PC-9 (cell line): ENCODE data around the gene HK2. TPM values are rescaled to one million over a fixed set of nuclear protein-coding genes. Genes with fewer than 3 reads are reported as not detected.

ENCODE experiments used
- BruUV-seq: library from RNA; stranded (reverse); fragments of 400-500 nt; replicated peaks from 2 replicates; lab custom pipeline; 2021; lab: Mats Ljungman, UMichigan
- CTCF ChIA-PET: fragments of 300-600 bp; sonication (Branson Sonifier 250); formaldehyde crosslinking; loops from one replicate; lab custom pipeline; 2022; ENCODE audit warnings: antibody characterized with exemption; lab: Charles Lee
- POLR2A ChIA-PET: fragments of 300-600 bp; sonication (Branson Sonifier 250); formaldehyde crosslinking; loops from one replicate; lab custom pipeline; 2022; ENCODE audit warnings: antibody characterized with exemption; ENCODE audit not compliant: unreplicated experiment; lab: Charles Lee
- DNase-seq, 2 experiments: peaks; one replicate each; pipeline versions ENCODE4 v3.0.0 to v3.0.0-alpha.2; 2015 to 2022; ENCODE audit warnings: mixed read lengths in 1 of 2
- H2AFZ ChIP-seq: fragments of 200-600 bp; sonication (generic); 2 replicates; pipeline ENCODE4 v1.8.1; 2017; ENCODE audit warnings: antibody characterized with exemption
- H3F3A ChIP-seq: fragments of 200-600 bp; sonication (generic); 2 replicates; pipeline ENCODE4 v1.8.1; 2017; ENCODE audit warnings: antibody characterized with exemption, mild to moderate bottlenecking, low read depth; ENCODE audit not compliant: insufficient read depth
- H3K27ac ChIP-seq: fragments of 200-600 bp; sonication (generic); 2 replicates; pipeline ENCODE4 v1.6.1; 2016; ENCODE audit warnings: mixed run types
- H3K27me3 ChIP-seq: fragments of 200-600 bp; sonication (generic); 2 replicates; pipeline ENCODE4 v1.6.1; 2016; ENCODE audit warnings: low read depth, mixed run types; ENCODE audit not compliant: insufficient read depth
- H3K36me3 ChIP-seq: fragments of 200-600 bp; sonication (generic); 2 replicates; pipeline ENCODE4 v1.6.1; 2016; ENCODE audit warnings: low read depth, mixed run types
- H3K4me1 ChIP-seq: fragments of 200-600 bp; sonication (generic); replicated peaks from 2 replicates; pipeline ENCODE4 v1.6.1; 2016; ENCODE audit warnings: mixed run types; ENCODE audit not compliant: insufficient read depth
- H3K4me2 ChIP-seq: fragments of 200-600 bp; sonication (generic); 2 replicates; pipeline ENCODE4 v1.6.1; 2017; ENCODE audit warnings: mixed run types
- H3K4me3 ChIP-seq: fragments of 200-600 bp; sonication (generic); 2 replicates; pipeline ENCODE4 v1.6.1; 2016; ENCODE audit warnings: mixed run types
- H3K79me2 ChIP-seq: fragments of 200-600 bp; sonication (generic); 2 replicates; pipeline ENCODE4 v1.6.1; 2017; ENCODE audit warnings: low read depth, mixed run types
- H3K9me2 ChIP-seq: fragments of 200-600 bp; sonication (generic); 2 replicates; pipeline ENCODE4 v1.8.1; 2017; ENCODE audit warnings: mild to moderate bottlenecking; ENCODE audit not compliant: insufficient read depth
- H3K9me3 ChIP-seq: fragments of 200-600 bp; sonication (generic); 2 replicates; pipeline ENCODE4 v1.8.1; 2016; ENCODE audit warnings: low read depth; ENCODE audit not compliant: insufficient read depth
- H4K20me1 ChIP-seq: fragments of 200-600 bp; sonication (generic); 2 replicates; pipeline ENCODE4 v1.8.1; 2017; ENCODE audit not compliant: insufficient read depth
- EZH2 ChIP-seq: fragments of 200-600 bp; sonication (generic); IDR thresholded peaks from 2 replicates; pipeline ENCODE4 v1.8.0; 2017; ENCODE audit warnings: antibody characterized with exemption, low read depth
- intact Hi-C: fragments of 100-400 bp; cut with micrococcal nuclease; formaldehyde crosslinking; loops from one replicate; pipeline ENCODE4 v1.10.0; 2022; ENCODE audit not compliant: unreplicated experiment
- total RNA-seq: library from RNA; stranded (reverse); gene quantifications from 2 replicates; pipeline ENCODE4 v1.2.3, GENCODE V29; 2021
- TF ChIP-seq, protein P1 (sequence below): fragments of 200-600 bp; sonication (generic); conservative IDR thresholded peaks from 2 replicates; pipeline ENCODE4 v1.6.1; 2017; ENCODE audit warnings: mixed run types, antibody characterized with exemption, mild to moderate bottlenecking, moderate library complexity

The HK2 gene
- total RNA-seq, 1 experiment from 2014 or later, result 7.8 TPM

DNA sequence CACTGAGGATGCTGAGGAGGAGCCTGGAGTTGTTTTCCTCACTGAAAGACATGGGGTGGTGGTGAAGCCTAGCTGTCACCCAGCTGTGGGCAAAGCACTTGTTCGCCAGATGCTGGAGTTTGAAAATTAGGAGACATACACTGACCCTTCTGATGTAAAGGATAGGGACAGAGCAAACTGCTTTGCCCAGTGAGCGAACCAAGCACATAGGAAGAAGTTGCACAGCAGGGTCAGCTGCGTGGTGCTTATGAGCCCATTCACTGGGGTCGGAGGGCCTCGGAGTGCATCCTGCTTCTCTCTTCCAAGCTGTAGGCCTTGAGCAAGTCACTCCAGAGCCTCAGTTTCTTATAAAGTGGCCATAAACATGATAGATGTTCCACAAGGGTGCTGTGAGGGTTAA is 50.9 kb downstream of the HK2 start:
- Histone ChIP-seq H3K27ac (no peak overlapping the region), H3K9me3 (no peaks in the 10 kb centered on the region), H3F3A (peaks cover 14% of the 10 kb centered on the region; the same call in 1 of the 2 replicates), H3K36me3 (peaks cover 59% of the 10 kb centered on the region), H3K4me3 (no peak overlapping the region), H3K4me1 (no peaks in the 10 kb centered on the region), H4K20me1 (no peaks in the 10 kb centered on the region), H3K79me2 (no peaks in the 10 kb centered on the region), H2AFZ (no peak overlapping the region), H3K4me2 (no peak overlapping the region), H3K9me2 (no peaks in the 10 kb centered on the region), H3K27me3 (no peaks in the 10 kb centered on the region)
- TF ChIP-seq, protein P1, sequence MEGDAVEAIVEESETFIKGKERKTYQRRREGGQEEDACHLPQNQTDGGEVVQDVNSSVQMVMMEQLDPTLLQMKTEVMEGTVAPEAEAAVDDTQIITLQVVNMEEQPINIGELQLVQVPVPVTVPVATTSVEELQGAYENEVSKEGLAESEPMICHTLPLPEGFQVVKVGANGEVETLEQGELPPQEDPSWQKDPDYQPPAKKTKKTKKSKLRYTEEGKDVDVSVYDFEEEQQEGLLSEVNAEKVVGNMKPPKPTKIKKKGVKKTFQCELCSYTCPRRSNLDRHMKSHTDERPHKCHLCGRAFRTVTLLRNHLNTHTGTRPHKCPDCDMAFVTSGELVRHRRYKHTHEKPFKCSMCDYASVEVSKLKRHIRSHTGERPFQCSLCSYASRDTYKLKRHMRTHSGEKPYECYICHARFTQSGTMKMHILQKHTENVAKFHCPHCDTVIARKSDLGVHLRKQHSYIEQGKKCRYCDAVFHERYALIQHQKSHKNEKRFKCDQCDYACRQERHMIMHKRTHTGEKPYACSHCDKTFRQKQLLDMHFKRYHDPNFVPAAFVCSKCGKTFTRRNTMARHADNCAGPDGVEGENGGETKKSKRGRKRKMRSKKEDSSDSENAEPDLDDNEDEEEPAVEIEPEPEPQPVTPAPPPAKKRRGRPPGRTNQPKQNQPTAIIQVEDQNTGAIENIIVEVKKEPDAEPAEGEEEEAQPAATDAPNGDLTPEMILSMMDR, result no peak
- no peak for TF ChIP-seq EZH2
- DNase-seq, result no peak
- POLR2A ChIA-PET, result interaction anchor here (0.8 kb wide), 1 partner anchor 247 kb away, joined by 7 read pairs; no protein-coding TSS in a partner anchor
- intact Hi-C loops, result no loop called here
- CTCF ChIA-PET, result no interaction called here
- no TSS peak for BruUV-seq

DNA sequence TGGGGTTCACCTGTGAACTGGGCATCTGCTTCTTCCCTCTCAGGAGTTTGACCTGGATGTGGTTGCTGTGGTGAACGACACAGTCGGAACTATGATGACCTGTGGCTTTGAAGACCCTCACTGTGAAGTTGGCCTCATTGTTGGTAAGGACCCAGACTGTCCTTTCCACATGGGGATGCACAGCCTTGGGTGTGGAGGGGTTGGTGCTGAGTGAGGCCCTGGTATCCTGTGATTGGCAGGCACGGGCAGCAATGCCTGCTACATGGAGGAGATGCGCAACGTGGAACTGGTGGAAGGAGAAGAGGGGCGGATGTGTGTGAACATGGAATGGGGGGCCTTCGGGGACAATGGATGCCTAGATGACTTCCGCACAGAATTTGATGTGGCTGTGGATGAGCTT is 52.3 kb downstream of the HK2 start:
- H3K9me2 ChIP-seq, result no peaks in the 10 kb centered on the region
- no peaks in the 10 kb centered on the region for H3K9me3 ChIP-seq
- no peaks in the 10 kb centered on the region for H4K20me1 ChIP-seq
- H3K4me3 ChIP-seq, result no peak overlapping the region
- no peaks in the 10 kb centered on the region for H3K27me3 ChIP-seq
- no peak overlapping the region for H3K4me2 ChIP-seq
- ChIA-PET POLR2A (no interaction called here), CTCF (no interaction called here)
- TF ChIP-seq, protein P1, result no peak
- TF ChIP-seq EZH2, result no peak
- DNase-seq, result no peak
- H3K36me3 ChIP-seq, result peaks cover 53% of the 10 kb centered on the region
- no peaks in the 10 kb centered on the region for H3K4me1 ChIP-seq
- H3K79me2 ChIP-seq, result no peaks in the 10 kb centered on the region
- H3F3A ChIP-seq, result peaks cover 14% of the 10 kb centered on the region; the same call in 1 of the 2 replicates
- H3K27ac ChIP-seq, result no peak overlapping the region
- no peak overlapping the region for H2AFZ ChIP-seq
- BruUV-seq, result no TSS peak
- intact Hi-C loops, result no loop called here

DNA sequence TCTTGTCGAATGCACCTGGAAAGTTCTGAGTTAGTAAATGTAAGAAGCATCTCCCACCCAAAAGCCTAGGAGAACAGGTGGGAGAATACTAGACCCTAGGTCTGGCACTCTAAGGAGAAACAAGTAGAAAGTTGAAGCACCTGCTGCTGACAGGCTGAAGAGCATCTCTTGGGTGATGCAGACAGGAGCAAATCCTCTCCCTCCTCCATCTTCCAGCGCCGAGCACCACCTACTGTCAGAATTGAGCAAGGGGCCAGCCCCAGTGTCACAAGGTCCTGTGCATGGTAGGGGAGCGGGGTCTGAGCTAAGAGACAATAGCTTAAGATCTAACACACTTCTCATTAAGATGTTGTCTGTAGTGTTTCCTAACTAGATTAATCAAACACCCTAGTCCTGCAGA is 52.9 kb downstream of the HK2 start:
- Histone ChIP-seq H3F3A (peaks cover 14% of the 10 kb centered on the region; the same call in 1 of the 2 replicates), H3K9me3 (no peaks in the 10 kb centered on the region), H3K36me3 (peaks cover 50% of the 10 kb centered on the region), H3K9me2 (no peaks in the 10 kb centered on the region), H2AFZ (no peak overlapping the region), H3K27ac (no peak overlapping the region), H3K27me3 (no peaks in the 10 kb centered on the region), H4K20me1 (no peaks in the 10 kb centered on the region), H3K4me1 (no peaks in the 10 kb centered on the region), H3K79me2 (no peaks in the 10 kb centered on the region), H3K4me2 (no peak overlapping the region), H3K4me3 (no peak overlapping the region)
- ChIA-PET CTCF (no interaction called here), POLR2A (no interaction called here)
- TF ChIP-seq, protein P1, result no peak
- no peak for TF ChIP-seq EZH2
- no peak for DNase-seq
- intact Hi-C loops, result no loop called here
- no TSS peak for BruUV-seq
